Kidney (tissue), 14 donors: ENCODE results near the gene MISP. TPM values are rescaled to one million over a fixed set of nuclear protein-coding genes. Genes with fewer than 3 reads are reported as not detected.

Source experiments
- DNase-seq, 5 donors: peaks; one replicate each; pipeline ENCODE4 v3.0.0-alpha.2; 2013 to 2020
- FAIRE-seq: peaks from 2 replicates; lab custom pipeline; 2012; peaks lifted over from hg19 to GRCh38; lab: Jason Lieb, UNC
- H3K27ac ChIP-seq, 2 donors: one replicate each; pipeline ENCODE4 v1.7.0; 2013; ENCODE audit warnings: low read depth in 2 of 2, low read length in 2 of 2, inconsistent platforms in 1 of 2
- H3K27me3 ChIP-seq: one replicate; pipeline ENCODE4 v1.7.1; 2013; ENCODE audit warnings: low read length, inconsistent platforms; ENCODE audit not compliant: control insufficient read depth, insufficient read depth
- H3K36me3 ChIP-seq, 3 donors: one replicate each; pipeline versions ENCODE4 v1.7.0 to v1.7.1; 2013; ENCODE audit warnings: low read length in 3 of 3, control low read depth in 1 of 3, inconsistent platforms in 1 of 3; ENCODE audit not compliant: insufficient read depth in 3 of 3, control insufficient read depth in 2 of 3
- H3K4me1 ChIP-seq, 3 donors: one replicate each; pipeline versions ENCODE4 v1.7.0 to v1.7.1; 2013; ENCODE audit warnings: low read length in 3 of 3, inconsistent platforms in 1 of 3, low read depth in 1 of 3; ENCODE audit not compliant: control insufficient read depth in 2 of 3, insufficient read depth in 2 of 3
- H3K4me3 ChIP-seq, 3 donors: one replicate each; pipeline versions ENCODE4 v1.7.0 to v1.8.1; 2013; ENCODE audit warnings: low read length in 3 of 3, control low read depth in 1 of 3, inconsistent platforms in 1 of 3
- H3K9ac ChIP-seq, 3 donors: one replicate each; pipeline versions ENCODE4 v1.7.0 to v1.7.1; 2013; ENCODE audit warnings: low read length in 3 of 3, control low read depth in 1 of 3, inconsistent platforms in 1 of 3
- H3K9me3 ChIP-seq, 3 donors: one replicate each; pipeline versions ENCODE4 v1.7.0 to v1.7.1; 2013; ENCODE audit warnings: low read length in 3 of 3, control low read depth in 1 of 3, inconsistent platforms in 1 of 3; ENCODE audit not compliant: control insufficient read depth in 2 of 3, insufficient read depth in 1 of 3
- CTCF ChIP-seq: IDR thresholded peaks from 3 replicates; pipeline ENCODE4 v1.5.1; 2012; ENCODE audit warnings: mild to moderate bottlenecking, moderate library complexity, borderline replicate concordance; ENCODE audit not compliant: insufficient read depth; ENCODE audit errors: extremely low read depth
- intact Hi-C: fragments of 100-400 bp; cut with DNase I; formaldehyde crosslinking; loops from one replicate; pipeline ENCODE4 v1.11.1; 2022
- polyA plus RNA-seq: library from polyadenylated mRNA; stranded (reverse); fragments of 350-450 nt; fragmentation: Illumina TruSeq; extraction: RNeasy Lipid Tissue Mini Kit (QIAGEN cat#74804); gene quantifications from one replicate; pipeline ENCODE4 v1.2.3, GENCODE V29; 2014; ENCODE audit warnings: low read depth, low replicate concordance; ENCODE audit not compliant: insufficient read depth
- total RNA-seq: library from RNA; stranded (reverse); fragmentation: NEBNext Ultra II Directional; extraction: Animal tissue kit (Norgen Biotek cat#: 25700); gene quantifications from one replicate; pipeline ENCODE4 v1.2.1, GENCODE V29; 2021
- donor health status: control.
- donor health status: control.
- donor health status: control.
- donor health status: control.
- donor health status: control.
- donor health status: DM: yes; HTN: yes; CAD: no.
- donor health status: Normal renal cell carcinoma (clear cell type).

MISP gene
- total and polyA plus RNA-seq, 2 donors from 2014 or later = 17.8 to 19.6 TPM

GRCh38 chr19:772730-773436 lies 22.0 kb downstream of the MISP start:
- Histone ChIP-seq H3K9ac (no peak overlapping the region), H3K9me3 (no peaks in the 10 kb centered on the region), H3K36me3 (no peaks in the 10 kb centered on the region), H3K27ac (no peak overlapping the region), H3K4me3 (no peak overlapping the region), H3K27me3 (no peaks in the 10 kb centered on the region), H3K4me1 (no peaks in the 10 kb centered on the region)
- FAIRE-seq (no peak), DNase-seq (peak; percentile 79 to 92 (median 88))
- no peak for TF ChIP-seq CTCF
- intact Hi-C loops = no loop called here

- no peak for TF ChIP-seq CTCF
- Histone ChIP-seq H3K27me3 (no peaks in the 10 kb centered on the region), H3K4me3 (no peak overlapping the region), H3K9ac (no peak overlapping the region), H3K36me3 (no peaks in the 10 kb centered on the region), H3K4me1 (peaks cover 0 to 5% (median 0%) of the 10 kb centered on the region in 3 donors), H3K27ac (no peak overlapping the region), H3K9me3 (no peaks in the 10 kb centered on the region)
- intact Hi-C loops = no loop called here
- FAIRE-seq = no peak
- DNase-seq = peak in 1 of 5 donors; percentile 38
These were observed 25.6 kb downstream of the MISP start for GRCh38 chr19:776549-776948.

GRCh38 chr19:778910-779653 lies 28.2 kb downstream of the MISP start:
- intact Hi-C loops = no loop called here

More at GRCh38 chr19:778910-779653, 28.2 kb downstream of the MISP start:
- H3K36me3 ChIP-seq = no peaks in the 10 kb centered on the region
- peak overlapping the region; percentile 43 to 69 for H3K27ac ChIP-seq
- FAIRE-seq = no peak
- DNase-seq = peak in 4 of 5 donors; percentile 50 to 82 (median 63)
- peak overlapping the region in 1 of 3 donors; percentile 48 for H3K9ac ChIP-seq
- no peaks in the 10 kb centered on the region for H3K9me3 ChIP-seq
- H3K27me3 ChIP-seq = no peaks in the 10 kb centered on the region
- no peak for TF ChIP-seq CTCF
- no peak overlapping the region for H3K4me3 ChIP-seq
- peaks cover 0 to 12% (median 0%) of the 10 kb centered on the region in 3 donors for H3K4me1 ChIP-seq
